ENCODE data around the gene WWC1. TPM values are rescaled to one million over a fixed set of nuclear protein-coding genes. Genes with fewer than 3 reads are reported as not detected.

WWC1 gene
- polyA plus RNA-seq, 1 donor: 1.0 TPM

GRCh38 chr5:168365581-168366081 is 74.2 kb downstream of the WWC1 start:
- no peak for DNase-seq

GRCh38 chr5:168366116-168366515 is 74.7 kb downstream of the WWC1 start:
- no peak for DNase-seq

GRCh38 chr5:168368854-168369253 is 77.4 kb downstream of the WWC1 start:
- no peak for DNase-seq

- no peak for DNase-seq
Observed at GRCh38 chr5:168370831-168371230, 79.4 kb downstream of the WWC1 start.

- no peak for DNase-seq
Observed at GRCh38 chr5:168372356-168372946, 81.0 kb downstream of the WWC1 start.

GRCh38 chr5:168374532-168374931 is 83.1 kb downstream of the WWC1 start:
- no peak for DNase-seq

- no peak for DNase-seq
Observed at GRCh38 chr5:168375214-168375613, 83.8 kb downstream of the WWC1 start.

GRCh38 chr5:168377525-168377924 is 86.1 kb downstream of the WWC1 start:
- DNase-seq: no peak

- no peak for DNase-seq
Observed at GRCh38 chr5:168378741-168379140, 87.3 kb downstream of the WWC1 start.

- no peak for DNase-seq
Observed at GRCh38 chr5:168382421-168382820, 91.0 kb downstream of the WWC1 start.

GRCh38 chr5:168390491-168390890 is 99.0 kb downstream of the WWC1 start:
- DNase-seq: no peak

- DNase-seq: no peak
Observed at GRCh38 chr5:168393773-168394172, 102.3 kb downstream of the WWC1 start.

- no peak for DNase-seq
Observed at GRCh38 chr5:168400429-168401220, 109.2 kb downstream of the WWC1 start.

GRCh38 chr5:168401226-168401625 is 109.8 kb downstream of the WWC1 start:
- no peak for DNase-seq

GRCh38 chr5:168401880-168402279 is 110.4 kb downstream of the WWC1 start:
- no peak for DNase-seq

- no peak for DNase-seq
Observed at GRCh38 chr5:168404365-168404764, 112.9 kb downstream of the WWC1 start.

GRCh38 chr5:168407211-168407610 is 115.8 kb downstream of the WWC1 start:
- no peak for DNase-seq

- DNase-seq: peak; percentile 74
Observed at GRCh38 chr5:168408561-168409305, 117.3 kb downstream of the WWC1 start.

- peak; percentile 14 for DNase-seq
Observed at GRCh38 chr5:168409591-168410458, 118.4 kb downstream of the WWC1 start.

- DNase-seq: no peak
Observed at GRCh38 chr5:168411871-168412270, 120.4 kb downstream of the WWC1 start.

- DNase-seq: no peak
Observed at GRCh38 chr5:168413062-168413461, 121.6 kb downstream of the WWC1 start.

- DNase-seq: no peak
Observed at GRCh38 chr5:168413596-168413995, 122.2 kb downstream of the WWC1 start.
